Esophagus muscularis mucosa (tissue), 4 donors: Measurements from ENCODE around the gene CD96. TPM values are rescaled to one million over a fixed set of nuclear protein-coding genes. Genes with fewer than 3 reads are reported as not detected.

Experiments used
- DNase-seq: peaks from one replicate; pipeline ENCODE4 v3.0.0-alpha.2; 2017; ENCODE audit errors: extremely low spot score
- H3K27ac ChIP-seq, 4 donors: fragments of 200-600 bp; sonication (generic); replicated peaks in 1 of 4; 1 replicate in 3 of 4; 2 replicates in 1 of 4; pipeline ENCODE4 v1.5.1; 2016 to 2019; ENCODE audit warnings: mild to moderate bottlenecking in 1 of 4
- H3K27me3 ChIP-seq, 4 donors: fragments of 200-600 bp; sonication (generic); one replicate each; pipeline versions ENCODE4 v1.5.1 to v1.6.0; 2016 to 2019
- H3K36me3 ChIP-seq, 4 donors: fragments of 200-600 bp; sonication (generic); one replicate each; pipeline ENCODE4 v1.5.1; 2016 to 2019
- H3K4me1 ChIP-seq, 4 donors: fragments of 200-600 bp; sonication (generic); one replicate each; pipeline ENCODE4 v1.5.1; 2016 to 2019
- H3K4me3 ChIP-seq, 4 donors: fragments of 200-600 bp; sonication (generic); 1 replicate in 2 of 4; 2 replicates in 2 of 4; pipeline ENCODE4 v1.5.1; 2016 to 2019; ENCODE audit warnings: mild to moderate bottlenecking in 4 of 4, moderate library complexity in 1 of 4
- H3K9me3 ChIP-seq, 4 donors: fragments of 200-600 bp; sonication (generic); 1 replicate in 3 of 4; 2 replicates in 1 of 4; pipeline ENCODE4 v1.5.1; 2016 to 2019
- EP300 ChIP-seq: sonication (generic); formaldehyde crosslinking; IDR thresholded peaks from one replicate; pipeline ENCODE4 v1.6.1; 2017; ENCODE audit warnings: antibody characterized with exemption
- POLR2A ChIP-seq: fragments of 450-650 bp; IDR thresholded peaks from one replicate; pipeline ENCODE4 v1.6.1; 2017; ENCODE audit warnings: antibody characterized with exemption, moderate library complexity, mild to moderate bottlenecking, low read depth
- POLR2AphosphoS5 ChIP-seq, 2 donors: sonication (generic); formaldehyde crosslinking; IDR thresholded peaks; one replicate each; pipeline ENCODE4 v1.6.1; 2017; ENCODE audit warnings: antibody characterized with exemption in 2 of 2
- WGBS: methylation state at CpG from one replicate; pipeline ENCODE4 v1.1.5; 2018; 5-methylcytosine and 5-hydroxymethylcytosine counted together
- intact Hi-C: fragments of 100-400 bp; cut with DNase I; formaldehyde crosslinking; loops from one replicate; pipeline ENCODE4 v1.15.1; 2023
- total RNA-seq, 4 donors: library from RNA; depleted of rRNA; stranded (reverse); fragments of >200 nt; gene quantifications; one replicate each; pipeline versions ENCODE4 v1.1.0 to v1.2.1, GENCODE V29; 2016
- TF ChIP-seq, protein P1 (sequence below), 3 experiments: fragments of 200-600 bp in 2 of 3; fragments of 450-650 bp in 1 of 3; sonication (generic) in 2 of 3; IDR thresholded peaks; one replicate each; pipeline ENCODE4 v1.5.1; 2017 to 2019; ENCODE audit warnings: antibody characterized with exemption in 3 of 3, mild to moderate bottlenecking in 2 of 3, moderate library complexity in 1 of 3

Gene CD96
- total RNA-seq, 4 donors from 2014 or later = 0.17 to 1.5 (median 0.43) TPM

- WGBS = 75% methylated on average over 2 of the region's 2 CpGs
- Histone ChIP-seq H3K9me3 (no peaks in the 10 kb centered on the region), H3K27me3 (no peaks in the 10 kb centered on the region), H3K4me1 (no peaks in the 10 kb centered on the region), H3K36me3 (no peaks in the 10 kb centered on the region), H3K27ac (no peak overlapping the region), H3K4me3 (no peak overlapping the region)
- TF ChIP-seq POLR2AphosphoS5 (IDR thresholded peaks at IDR 0.05) = no peak
- TF ChIP-seq EP300 = no peak
- TF ChIP-seq POLR2A = no peak
- TF ChIP-seq, protein P1, sequence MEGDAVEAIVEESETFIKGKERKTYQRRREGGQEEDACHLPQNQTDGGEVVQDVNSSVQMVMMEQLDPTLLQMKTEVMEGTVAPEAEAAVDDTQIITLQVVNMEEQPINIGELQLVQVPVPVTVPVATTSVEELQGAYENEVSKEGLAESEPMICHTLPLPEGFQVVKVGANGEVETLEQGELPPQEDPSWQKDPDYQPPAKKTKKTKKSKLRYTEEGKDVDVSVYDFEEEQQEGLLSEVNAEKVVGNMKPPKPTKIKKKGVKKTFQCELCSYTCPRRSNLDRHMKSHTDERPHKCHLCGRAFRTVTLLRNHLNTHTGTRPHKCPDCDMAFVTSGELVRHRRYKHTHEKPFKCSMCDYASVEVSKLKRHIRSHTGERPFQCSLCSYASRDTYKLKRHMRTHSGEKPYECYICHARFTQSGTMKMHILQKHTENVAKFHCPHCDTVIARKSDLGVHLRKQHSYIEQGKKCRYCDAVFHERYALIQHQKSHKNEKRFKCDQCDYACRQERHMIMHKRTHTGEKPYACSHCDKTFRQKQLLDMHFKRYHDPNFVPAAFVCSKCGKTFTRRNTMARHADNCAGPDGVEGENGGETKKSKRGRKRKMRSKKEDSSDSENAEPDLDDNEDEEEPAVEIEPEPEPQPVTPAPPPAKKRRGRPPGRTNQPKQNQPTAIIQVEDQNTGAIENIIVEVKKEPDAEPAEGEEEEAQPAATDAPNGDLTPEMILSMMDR (IDR thresholded peaks at IDR 0.05) = no peak
- intact Hi-C loops = no loop called here
- DNase-seq = no peak
Observed at GRCh38 chr3:111594205-111594604, 52.2 kb downstream of the CD96 start.

- no peak overlapping the region for H3K4me3 ChIP-seq
- H3K4me1 ChIP-seq = no peaks in the 10 kb centered on the region
- no peak overlapping the region for H3K27ac ChIP-seq
- intact Hi-C loops = no loop called here
- H3K36me3 ChIP-seq = no peaks in the 10 kb centered on the region
- TF ChIP-seq POLR2A = no peak
- TF ChIP-seq POLR2AphosphoS5 (IDR thresholded peaks at IDR 0.05) = no peak
- no peak for TF ChIP-seq EP300
- TF ChIP-seq, protein P1 (IDR thresholded peaks at IDR 0.05) = no peak
- H3K9me3 ChIP-seq = no peaks in the 10 kb centered on the region
- 0% methylated on average over 1 of the region's 1 CpG for WGBS
- DNase-seq = no peak
- no peaks in the 10 kb centered on the region for H3K27me3 ChIP-seq
Observed at GRCh38 chr3:111594781-111595180, 52.8 kb downstream of the CD96 start.

DNA sequence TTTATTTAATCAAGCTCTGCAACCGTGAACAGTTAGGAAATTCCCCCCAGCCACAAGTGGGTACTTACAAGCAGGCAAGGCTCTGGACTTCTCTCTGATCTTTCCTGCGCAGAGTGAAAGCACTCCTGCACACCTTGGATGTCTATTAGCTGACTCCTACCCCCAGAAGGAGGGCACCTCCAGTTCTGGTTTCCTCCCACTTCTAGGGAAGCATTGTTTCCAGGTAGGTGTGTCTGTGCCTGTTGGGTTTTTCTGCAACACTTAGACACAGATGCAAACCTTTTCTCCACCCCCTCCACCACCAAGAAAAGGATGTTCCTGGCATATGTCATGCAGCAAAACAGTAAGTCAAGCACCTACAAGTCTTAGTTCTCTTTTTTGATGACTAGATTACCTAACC is 53.2 kb downstream of the CD96 start, which contains the start of gene ZBED2:
ZBED2 (minus strand) TSS at position 115 of the 400 bp plus-strand sequence. CDS start 1,145 bp downstream, outside the sequence.
- no peaks in the 10 kb centered on the region for H3K9me3 ChIP-seq
- H3K27ac ChIP-seq = no peak within 1 kb of the TSS
- no peaks in the 10 kb centered on the region for H3K27me3 ChIP-seq
- no peaks in the 10 kb centered on the region for H3K4me1 ChIP-seq
- no peak for DNase-seq
- H3K4me3 ChIP-seq = no peak within 1 kb of the TSS
- TF ChIP-seq POLR2A (no peak), EP300 (no peak), POLR2AphosphoS5 (IDR thresholded peaks at IDR 0.05) (no peak)
- TF ChIP-seq, protein P1 (IDR thresholded peaks at IDR 0.05) = no peak
- no peaks in the 10 kb centered on the region for H3K36me3 ChIP-seq
- WGBS = 90% methylated on average over 2 of the region's 2 CpGs
- intact Hi-C loops = no loop called here

DNA sequence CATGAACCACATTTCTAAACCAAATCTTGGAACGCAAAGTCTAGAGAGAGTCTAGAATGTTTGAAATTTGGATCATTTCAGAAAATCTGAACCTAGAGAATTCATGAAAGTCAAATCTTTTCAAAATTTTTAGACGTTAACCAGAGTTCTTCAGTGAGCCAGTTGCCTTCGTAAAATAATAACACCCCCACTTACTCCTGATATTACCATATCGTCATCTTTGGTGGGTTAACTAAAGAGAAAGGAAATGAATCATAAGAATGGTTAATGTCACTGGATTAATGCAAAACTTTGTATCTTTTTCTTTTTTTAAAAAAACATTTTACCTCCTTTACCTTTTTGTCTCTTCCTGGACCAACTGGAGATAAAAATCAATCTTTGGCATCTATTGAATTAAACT is 54.3 kb downstream of the CD96 start:
- Histone ChIP-seq H3K4me3 (no peak overlapping the region), H3K27ac (no peak overlapping the region), H3K36me3 (no peaks in the 10 kb centered on the region), H3K4me1 (no peaks in the 10 kb centered on the region), H3K9me3 (no peaks in the 10 kb centered on the region), H3K27me3 (no peaks in the 10 kb centered on the region)
- intact Hi-C loops = no loop called here
- WGBS = 89% methylated on average over 4 of the region's 4 CpGs
- DNase-seq = no peak
- no peak for TF ChIP-seq POLR2A
- TF ChIP-seq EP300 = no peak
- TF ChIP-seq, protein P1 (IDR thresholded peaks at IDR 0.05) = no peak
- no peak for TF ChIP-seq POLR2AphosphoS5 (IDR thresholded peaks at IDR 0.05)

- Histone ChIP-seq H3K9me3 (no peaks in the 10 kb centered on the region), H3K27ac (no peak overlapping the region), H3K36me3 (no peaks in the 10 kb centered on the region), H3K4me3 (no peak overlapping the region), H3K27me3 (no peaks in the 10 kb centered on the region), H3K4me1 (no peaks in the 10 kb centered on the region)
- TF ChIP-seq POLR2A = no peak
- TF ChIP-seq POLR2AphosphoS5 (IDR thresholded peaks at IDR 0.05) = no peak
- no peak for DNase-seq
- 67% methylated on average over 1 of the region's 1 CpG for WGBS
- intact Hi-C loops = no loop called here
Observed at GRCh38 chr3:111598139-111598538, 56.1 kb downstream of the CD96 start.
